M059J (cell line): ENCODE results near the gene FILIP1L. TPM values are rescaled to one million over a fixed set of nuclear protein-coding genes. Genes with fewer than 3 reads are reported as not detected.
A peak's percentile ranks its signal among the peaks of the same experiment; 100 is the strongest.

ENCODE experiments used
- DNase-seq: peaks from one replicate; pipeline ENCODE4 v3.0.0-alpha.2; 2012; ENCODE audit warnings: low read depth
- total RNA-seq: library from RNA; depleted of rRNA; stranded (reverse); fragments of >200 nt; shearing (Covaris generic); gene quantifications from 2 replicates; pipeline ENCODE4 v1.2.3, GENCODE V29; 2014; rRNA removed

FILIP1L gene
- 35.1 and 43.2 TPM in 2 replicates for total RNA-seq

- no peak for DNase-seq
These were observed at the start of gene FILIP1L for GRCh38 chr3:100114413-100115030. Gene FILIP1L, minus strand, starts transcription at chr3:100114501.

DNA sequence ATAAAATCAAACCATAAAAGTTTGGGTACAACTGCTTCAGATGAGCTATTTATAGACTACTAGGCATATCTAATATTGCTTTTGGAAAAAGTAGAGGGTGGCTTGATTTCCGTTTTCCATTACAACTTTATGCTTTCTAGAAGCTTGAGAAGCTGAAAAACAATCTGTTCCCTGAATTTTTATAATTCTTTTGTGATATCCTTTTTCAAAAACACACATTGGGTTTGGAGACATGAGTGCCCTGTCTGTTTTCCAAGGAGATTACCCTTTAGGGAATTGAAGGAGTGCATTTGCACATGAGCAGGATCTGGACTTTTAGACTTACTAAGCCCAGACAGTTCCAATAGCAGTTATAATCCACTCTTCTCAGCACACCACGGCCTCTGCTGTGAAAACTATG lies 49.5 kb upstream of the FILIP1L start:
- no peak for DNase-seq

GRCh38 chr3:100160521-100160920 lies 46.2 kb upstream of the FILIP1L start:
- peak; percentile 40 for DNase-seq

DNA sequence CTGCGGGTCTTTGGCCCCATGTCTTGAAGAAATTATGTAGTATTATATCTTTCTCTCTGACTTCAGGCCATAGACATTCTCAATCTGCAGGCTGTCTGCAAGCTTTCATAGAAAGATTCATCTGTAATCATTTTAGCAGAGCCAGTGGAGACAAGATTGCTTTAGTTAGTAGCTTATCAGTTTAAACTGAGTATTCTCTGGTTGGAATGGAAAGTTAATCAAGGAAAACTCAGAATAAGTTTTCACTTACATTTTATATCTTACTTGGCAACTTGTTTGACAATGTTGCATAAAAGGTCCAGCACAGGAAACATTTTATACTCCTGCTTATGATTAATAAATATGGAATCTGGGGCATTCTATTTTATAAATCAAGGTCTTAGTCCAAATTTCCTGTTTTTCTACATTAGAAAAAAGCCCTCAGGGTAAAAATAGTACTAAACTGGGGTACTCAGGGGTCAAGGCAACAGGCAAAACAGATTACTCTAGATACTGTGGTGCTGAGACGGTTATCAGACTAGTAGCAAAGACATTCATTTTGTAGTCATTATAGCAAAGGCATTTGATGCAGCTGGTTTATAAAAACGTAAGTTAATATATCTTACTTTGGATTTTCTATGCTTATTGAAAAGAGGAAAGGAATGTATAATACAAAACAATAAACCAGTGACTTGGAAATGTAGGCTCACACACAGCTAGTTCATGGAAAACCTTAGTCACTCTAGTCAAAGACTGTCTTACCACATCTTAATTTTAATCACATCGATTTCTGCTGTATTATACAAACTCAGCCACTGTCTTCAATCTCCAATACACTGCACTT lies 45.2 kb upstream of the FILIP1L start:
- peak; percentile 89 for DNase-seq

DNA sequence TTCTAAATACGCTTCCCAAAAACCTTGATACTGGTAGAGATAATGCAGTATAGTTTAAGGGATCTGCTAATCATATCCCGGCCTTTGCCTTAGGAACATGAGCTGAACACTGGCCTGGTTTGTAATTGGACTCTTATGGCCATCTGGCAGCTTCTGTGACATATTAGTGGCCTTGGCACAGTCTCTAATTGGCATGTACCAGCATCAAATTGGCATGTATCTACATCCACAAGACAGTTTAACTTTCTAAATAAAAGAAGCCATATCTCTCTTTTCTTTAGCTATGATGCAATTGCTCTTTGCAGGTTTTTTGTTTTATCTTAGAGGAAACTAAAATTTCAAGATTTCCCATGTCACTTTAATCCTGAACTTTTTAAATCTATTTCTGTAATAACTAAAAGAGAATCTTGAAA lies 44.6 kb upstream of the FILIP1L start:
- DNase-seq: peak; percentile 53

- DNase-seq: no peak
These were observed 43.4 kb upstream of the FILIP1L start for GRCh38 chr3:100157685-100158084.

DNA sequence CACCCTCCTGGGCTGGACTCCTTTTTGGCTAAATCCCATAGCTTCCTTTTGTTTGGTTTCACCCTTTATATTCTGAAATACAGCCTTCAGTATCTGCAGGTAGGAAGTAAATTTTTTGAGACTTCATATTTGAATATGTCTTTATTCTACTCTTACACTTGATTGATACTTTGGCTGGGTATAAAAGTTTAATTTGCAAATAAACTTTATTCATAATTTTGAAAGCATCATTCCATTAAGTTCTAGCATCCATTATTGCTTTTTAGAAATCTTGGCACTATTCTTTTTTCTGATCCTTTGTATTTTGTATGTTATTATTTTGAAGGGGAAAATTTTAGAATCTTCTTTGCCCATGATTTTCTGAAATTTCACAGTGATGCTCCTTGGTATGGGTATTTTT lies 41.3 kb upstream of the FILIP1L start:
- DNase-seq: no peak

GRCh38 chr3:100155128-100155527 lies 40.8 kb upstream of the FILIP1L start:
- no peak for DNase-seq

GRCh38 chr3:100154171-100154570 lies 39.9 kb upstream of the FILIP1L start:
- no peak for DNase-seq

DNA sequence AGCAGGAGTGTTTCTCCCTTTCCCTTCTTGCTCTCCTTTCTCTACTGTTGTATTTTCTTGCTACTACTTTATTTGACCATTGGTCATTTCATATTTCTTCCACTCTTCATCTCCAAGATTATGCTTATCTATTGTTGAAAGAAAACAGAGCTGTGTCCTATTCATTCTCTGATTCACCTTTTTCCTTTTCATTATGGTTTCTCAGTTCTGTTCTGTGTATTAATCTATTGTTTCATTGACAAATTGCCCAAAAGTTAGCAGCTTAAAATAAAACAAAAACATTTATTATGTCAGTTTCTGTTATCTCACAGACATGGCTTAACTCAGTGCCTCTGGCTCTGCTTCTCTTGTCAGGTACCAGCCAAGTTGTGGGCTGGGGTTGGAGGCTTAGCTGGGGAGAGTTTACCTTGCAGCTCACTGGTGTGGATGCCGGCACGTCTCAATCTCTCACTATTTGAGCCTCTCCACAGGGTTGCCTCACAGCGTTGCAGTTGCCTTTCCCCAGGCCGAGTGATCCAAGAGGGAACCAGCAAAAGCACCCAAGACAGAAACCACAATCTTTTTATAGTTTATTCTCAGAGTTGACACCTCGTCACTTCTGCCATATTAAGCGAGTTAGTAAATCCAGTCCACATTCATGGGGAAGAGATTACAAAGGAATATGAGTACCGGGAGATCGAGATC lies 36.9 kb upstream of the FILIP1L start:
- DNase-seq: no peak

DNA sequence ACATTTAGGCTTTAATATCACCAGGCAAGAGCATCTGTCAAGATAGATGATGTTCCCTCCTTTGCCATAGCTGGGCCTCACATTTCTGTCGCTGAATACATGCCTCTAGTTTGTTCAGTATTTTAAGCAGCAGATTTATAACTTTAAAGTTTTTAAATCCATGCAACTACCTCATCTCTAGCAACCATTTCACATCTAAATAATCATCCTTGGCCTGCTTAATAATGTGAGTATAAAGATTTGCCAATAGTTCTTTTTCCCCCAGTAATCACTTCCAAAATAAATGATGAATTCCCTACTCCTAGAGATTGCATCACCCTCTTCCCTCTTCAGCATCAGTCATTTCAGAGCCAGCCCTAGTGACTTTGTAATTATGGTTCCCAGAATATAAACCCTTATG lies 36.2 kb upstream of the FILIP1L start:
- no peak for DNase-seq

DNA sequence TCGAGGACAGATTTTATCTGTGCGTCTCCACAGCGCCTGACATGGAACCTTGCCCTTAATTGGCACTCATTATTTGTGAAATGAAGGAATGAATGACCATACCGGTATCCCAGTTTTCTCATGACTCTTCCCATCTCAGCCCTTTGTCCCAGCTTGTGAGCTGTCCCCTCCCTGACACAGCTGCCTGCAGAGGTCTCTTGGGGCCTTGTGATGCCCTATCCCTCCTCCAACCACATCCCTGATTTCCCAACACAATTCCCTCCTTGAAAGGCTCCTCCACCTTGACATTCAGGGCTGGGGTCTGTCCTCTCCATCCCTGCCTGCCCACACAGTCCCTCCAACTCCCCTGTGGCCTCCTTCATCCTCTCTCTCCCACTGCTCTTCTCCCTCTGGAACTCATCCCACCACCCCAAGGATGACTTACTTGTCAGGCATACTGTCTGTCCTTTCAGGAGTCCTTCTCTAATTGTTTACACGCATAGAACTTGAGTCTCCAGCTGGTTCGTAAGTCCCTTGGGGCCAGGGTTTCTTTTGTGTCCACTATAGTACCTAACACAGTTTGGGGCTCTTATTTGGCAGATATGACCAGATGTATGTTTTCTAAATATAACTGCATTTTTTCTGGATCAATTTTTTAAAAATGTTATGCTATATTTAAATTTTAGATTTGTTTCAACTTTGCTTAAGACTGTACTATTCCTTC lies 35.6 kb upstream of the FILIP1L start:
- no peak for DNase-seq

GRCh38 chr3:100149130-100149529 lies 34.8 kb upstream of the FILIP1L start:
- DNase-seq: no peak

- DNase-seq: peak; percentile 22
These were observed 30.1 kb upstream of the FILIP1L start for GRCh38 chr3:100144255-100144866.

DNA sequence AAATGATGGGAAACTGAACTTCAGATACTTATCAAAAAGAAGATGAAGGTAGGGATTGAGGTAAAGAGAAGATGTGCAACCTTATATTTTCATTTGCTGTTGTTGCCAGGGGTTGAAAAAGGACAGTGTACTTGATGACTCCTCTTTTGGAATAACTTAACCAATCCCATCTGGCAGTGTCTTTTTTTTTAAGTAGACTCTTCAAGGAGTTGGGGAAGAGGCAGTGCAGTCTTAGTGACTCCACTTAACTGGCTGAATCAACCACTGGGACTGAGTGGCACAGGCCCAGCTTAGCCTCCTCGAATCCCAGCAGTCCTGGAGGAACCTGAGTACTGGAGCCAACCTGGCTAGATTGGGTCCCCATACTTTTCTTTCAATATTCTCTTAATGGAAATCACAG lies 27.3 kb upstream of the FILIP1L start:
- no peak for DNase-seq

- peak; percentile 37 for DNase-seq
These were observed 26.7 kb upstream of the FILIP1L start for GRCh38 chr3:100140976-100141375.

DNA sequence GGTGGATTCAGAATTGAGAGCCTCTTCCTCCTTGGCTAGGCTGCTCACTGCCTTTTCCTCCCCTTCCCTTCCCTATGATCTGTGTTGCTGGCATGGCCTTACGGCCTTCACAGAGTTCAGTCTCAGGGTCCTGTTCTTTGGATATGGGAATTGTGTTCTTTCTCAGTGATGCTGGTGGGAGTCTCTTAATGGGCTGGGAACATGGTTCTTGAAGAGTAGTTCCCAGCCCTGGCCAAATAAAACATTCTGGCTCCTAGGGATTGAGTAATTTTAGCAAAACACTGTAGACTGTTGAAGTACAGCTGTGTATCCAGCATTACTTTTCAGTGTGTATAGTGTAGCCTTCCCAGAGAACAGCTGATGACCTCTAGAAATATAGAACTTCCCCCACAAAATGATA lies 22.6 kb upstream of the FILIP1L start:
- no peak for DNase-seq

- no peak for DNase-seq
These were observed 16.9 kb upstream of the FILIP1L start for GRCh38 chr3:100131241-100131640.

DNA sequence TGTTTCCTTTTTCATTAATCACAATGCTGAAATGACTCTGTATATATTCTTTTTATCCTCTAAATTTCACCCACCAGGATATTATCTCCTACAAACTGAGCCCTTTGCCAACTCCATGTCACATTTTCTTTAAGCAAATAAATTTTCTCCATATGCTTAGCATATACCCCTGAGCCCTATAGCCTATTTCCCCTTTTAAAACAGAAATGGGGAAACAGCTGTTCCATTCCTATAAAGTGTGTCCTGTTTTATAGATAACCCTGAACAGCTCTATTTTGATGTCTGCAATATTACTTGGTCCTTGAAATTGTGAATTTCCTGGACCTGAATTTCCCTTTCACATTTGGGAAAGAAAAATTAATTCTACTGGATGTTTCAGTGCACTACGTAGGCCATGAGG lies 15.6 kb upstream of the FILIP1L start:
- no peak for DNase-seq

GRCh38 chr3:100128565-100128964 lies 14.3 kb upstream of the FILIP1L start:
- no peak for DNase-seq

GRCh38 chr3:100127792-100128191 lies 13.5 kb upstream of the FILIP1L start:
- no peak for DNase-seq
